Tibial nerve (tissue), 4 donors: ENCODE results near the gene SOS1. TPM values are rescaled to one million over a fixed set of nuclear protein-coding genes. Genes with fewer than 3 reads are reported as not detected.

Experiments
- DNase-seq, 2 donors: peaks; one replicate each; pipeline ENCODE4 v3.0.0-alpha.2; 2019; ENCODE audit warnings: low spot score in 2 of 2
- H3K27ac ChIP-seq, 4 donors: fragments of 200-600 bp; sonication (generic) in 3 of 4; one replicate each; pipeline ENCODE4 v1.5.1; 2017 to 2019; ENCODE audit warnings: mild to moderate bottlenecking in 1 of 4
- H3K27me3 ChIP-seq, 2 donors: fragments of 200-600 bp; sonication (generic) in 1 of 2; one replicate each; pipeline versions ENCODE4 v1.5.1 to v1.6.0; 2017 to 2019
- H3K36me3 ChIP-seq, 3 donors: fragments of 200-600 bp; sonication (generic); one replicate each; pipeline ENCODE4 v1.5.1; 2018 to 2019
- H3K4me1 ChIP-seq, 4 donors: fragments of 200-600 bp; sonication (generic) in 3 of 4; one replicate each; pipeline ENCODE4 v1.5.1; 2017 to 2019
- H3K4me3 ChIP-seq, 4 donors: fragments of 200-600 bp; sonication (generic) in 3 of 4; one replicate each; pipeline ENCODE4 v1.5.1; 2017 to 2019; ENCODE audit warnings: mild to moderate bottlenecking in 1 of 4, moderate library complexity in 1 of 4
- H3K9me3 ChIP-seq, 4 donors: fragments of 200-600 bp; sonication (generic) in 3 of 4; one replicate each; pipeline ENCODE4 v1.5.1; 2017 to 2019
- EP300 ChIP-seq, 2 donors: sonication (generic); formaldehyde crosslinking; IDR thresholded peaks; one replicate each; pipeline ENCODE4 v1.6.1; 2017; ENCODE audit warnings: antibody characterized with exemption in 2 of 2, mild to moderate bottlenecking in 1 of 2
- POLR2A ChIP-seq, 2 donors: fragments of 450-650 bp; IDR thresholded peaks; one replicate each; pipeline ENCODE4 v1.6.1; 2017; ENCODE audit warnings: antibody characterized with exemption in 2 of 2, mild to moderate bottlenecking in 2 of 2, moderate library complexity in 2 of 2
- WGBS, 2 donors: methylation state at CpG; one replicate each; pipeline ENCODE4 v1.1.5; 2018; 5-methylcytosine and 5-hydroxymethylcytosine counted together
- total RNA-seq, 4 donors: library from RNA; depleted of rRNA; stranded (reverse); fragments of >200 nt; gene quantifications; one replicate each; pipeline ENCODE4 v1.1.0, GENCODE V29; 2016
- TF ChIP-seq, protein P1 (sequence below), 5 experiments: fragments of 200-600 bp in 3 of 5; fragments of 450-650 bp in 2 of 5; sonication (generic) in 3 of 5; IDR thresholded peaks; one replicate each; pipeline ENCODE4 v1.5.1; 2016 to 2019; ENCODE audit warnings: antibody characterized with exemption in 5 of 5, mild to moderate bottlenecking in 3 of 5, moderate library complexity in 2 of 5

Gene SOS1
- total RNA-seq, 4 donors from 2014 or later, result 18.6 to 27.3 (median 23.4) TPM

DNA sequence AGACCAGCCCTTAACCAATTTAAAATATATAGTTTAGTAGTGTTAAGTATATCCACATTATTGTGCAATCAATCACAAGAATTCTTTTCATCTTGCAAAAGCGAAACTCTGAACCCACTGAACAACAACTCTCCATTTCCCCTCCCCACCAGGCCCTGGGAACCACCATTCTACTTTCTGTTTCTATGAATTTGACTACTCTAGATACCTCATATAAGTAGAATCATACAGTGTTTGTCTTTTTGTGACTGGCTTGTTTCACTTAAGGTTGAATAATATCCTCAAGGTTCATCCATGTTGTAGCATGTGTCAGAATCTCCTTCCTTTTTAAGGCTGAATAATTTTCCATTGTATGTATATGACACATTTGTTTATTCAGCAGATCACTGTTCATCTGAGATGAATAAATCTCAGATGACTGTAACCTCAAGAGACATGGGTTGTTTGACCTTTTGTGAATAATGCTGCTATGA is 8.1 kb upstream of the SOS1 start:
- 78 to 79% methylated on average over 1 of the region's 1 CpG for WGBS, 2 donors
- no peaks in the 10 kb centered on the region for H3K36me3 ChIP-seq
- DNase-seq, result no peak
- TF ChIP-seq, protein P1, sequence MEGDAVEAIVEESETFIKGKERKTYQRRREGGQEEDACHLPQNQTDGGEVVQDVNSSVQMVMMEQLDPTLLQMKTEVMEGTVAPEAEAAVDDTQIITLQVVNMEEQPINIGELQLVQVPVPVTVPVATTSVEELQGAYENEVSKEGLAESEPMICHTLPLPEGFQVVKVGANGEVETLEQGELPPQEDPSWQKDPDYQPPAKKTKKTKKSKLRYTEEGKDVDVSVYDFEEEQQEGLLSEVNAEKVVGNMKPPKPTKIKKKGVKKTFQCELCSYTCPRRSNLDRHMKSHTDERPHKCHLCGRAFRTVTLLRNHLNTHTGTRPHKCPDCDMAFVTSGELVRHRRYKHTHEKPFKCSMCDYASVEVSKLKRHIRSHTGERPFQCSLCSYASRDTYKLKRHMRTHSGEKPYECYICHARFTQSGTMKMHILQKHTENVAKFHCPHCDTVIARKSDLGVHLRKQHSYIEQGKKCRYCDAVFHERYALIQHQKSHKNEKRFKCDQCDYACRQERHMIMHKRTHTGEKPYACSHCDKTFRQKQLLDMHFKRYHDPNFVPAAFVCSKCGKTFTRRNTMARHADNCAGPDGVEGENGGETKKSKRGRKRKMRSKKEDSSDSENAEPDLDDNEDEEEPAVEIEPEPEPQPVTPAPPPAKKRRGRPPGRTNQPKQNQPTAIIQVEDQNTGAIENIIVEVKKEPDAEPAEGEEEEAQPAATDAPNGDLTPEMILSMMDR (IDR thresholded peaks at IDR 0.05), result no peak
- TF ChIP-seq POLR2A (IDR thresholded peaks at IDR 0.05) (no peak), EP300 (IDR thresholded peaks at IDR 0.05) (no peak)
- no peaks in the 10 kb centered on the region for H3K9me3 ChIP-seq
- peaks cover 0 to 12% (median 7%) of the 10 kb centered on the region in 4 donors for H3K4me1 ChIP-seq
- no peaks in the 10 kb centered on the region for H3K27me3 ChIP-seq
- no peak overlapping the region for H3K4me3 ChIP-seq
- H3K27ac ChIP-seq, result peak overlapping the region in 2 of 4 donors; percentile 20 to 56

DNA sequence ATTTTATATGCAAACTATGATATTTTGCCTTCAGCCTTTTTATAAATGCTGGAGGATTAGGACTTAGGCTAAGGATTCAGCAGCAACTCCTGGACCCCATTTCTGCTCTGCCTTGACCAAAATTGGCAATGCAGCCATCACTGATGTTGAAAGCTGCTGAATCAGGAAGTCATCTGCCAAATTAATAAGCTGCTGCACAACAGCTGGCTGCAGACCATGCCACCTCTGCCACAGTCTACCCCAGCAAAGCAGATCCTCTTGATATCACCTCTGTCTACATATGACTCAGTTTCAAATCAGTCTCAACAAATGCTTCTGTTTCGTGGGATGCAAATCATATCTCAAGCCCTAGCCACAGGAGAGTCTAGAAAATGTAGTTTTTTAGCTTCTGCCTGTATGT is 7.1 kb upstream of the SOS1 start:
- Histone ChIP-seq H3K36me3 (no peaks in the 10 kb centered on the region), H3K4me3 (no peak overlapping the region), H3K4me1 (peaks cover 0 to 21% (median 10%) of the 10 kb centered on the region in 4 donors), H3K9me3 (no peaks in the 10 kb centered on the region), H3K27me3 (no peaks in the 10 kb centered on the region), H3K27ac (peak overlapping the region in 2 of 4 donors; percentile 6 to 47)
- WGBS, 2 donors, result 74 to 81% methylated on average over 1 of the region's 1 CpG
- TF ChIP-seq, protein P1 (IDR thresholded peaks at IDR 0.05), result no peak
- TF ChIP-seq EP300 (IDR thresholded peaks at IDR 0.05) (no peak), POLR2A (IDR thresholded peaks at IDR 0.05) (no peak)
- DNase-seq, result no peak

DNA sequence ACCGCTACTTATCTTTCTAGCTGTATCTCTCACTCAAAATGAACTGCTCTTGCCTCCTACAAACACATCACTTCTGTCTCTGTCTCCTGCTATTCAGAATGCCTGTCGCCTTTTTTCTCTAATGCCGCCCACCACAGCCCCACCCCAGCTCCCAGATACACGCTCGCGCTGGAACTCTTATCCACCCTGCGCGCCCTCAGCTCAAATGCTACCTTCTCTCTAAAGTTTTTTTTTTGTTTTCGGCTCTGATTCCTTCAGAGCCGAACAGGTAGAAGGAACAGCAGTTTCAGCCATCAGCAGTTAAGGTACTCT is 3.9 kb upstream of the SOS1 start:
- Histone ChIP-seq H3K27ac (peak overlapping the region; percentile 69 to 95 (median 86)), H3K27me3 (no peaks in the 10 kb centered on the region), H3K36me3 (no peaks in the 10 kb centered on the region), H3K4me3 (peak overlapping the region; percentile 61 to 93 (median 68)), H3K9me3 (no peaks in the 10 kb centered on the region), H3K4me1 (peaks cover 0 to 30% (median 19%) of the 10 kb centered on the region in 4 donors)
- 1% methylated on average over 10 of the region's 10 CpGs for WGBS, 2 donors
- TF ChIP-seq, protein P1 (IDR thresholded peaks at IDR 0.05), result no peak
- TF ChIP-seq EP300 (IDR thresholded peaks at IDR 0.05) (no peak), POLR2A (IDR thresholded peaks at IDR 0.05) (no peak)
- peak in 1 of 2 donors; percentile 32 for DNase-seq

DNA sequence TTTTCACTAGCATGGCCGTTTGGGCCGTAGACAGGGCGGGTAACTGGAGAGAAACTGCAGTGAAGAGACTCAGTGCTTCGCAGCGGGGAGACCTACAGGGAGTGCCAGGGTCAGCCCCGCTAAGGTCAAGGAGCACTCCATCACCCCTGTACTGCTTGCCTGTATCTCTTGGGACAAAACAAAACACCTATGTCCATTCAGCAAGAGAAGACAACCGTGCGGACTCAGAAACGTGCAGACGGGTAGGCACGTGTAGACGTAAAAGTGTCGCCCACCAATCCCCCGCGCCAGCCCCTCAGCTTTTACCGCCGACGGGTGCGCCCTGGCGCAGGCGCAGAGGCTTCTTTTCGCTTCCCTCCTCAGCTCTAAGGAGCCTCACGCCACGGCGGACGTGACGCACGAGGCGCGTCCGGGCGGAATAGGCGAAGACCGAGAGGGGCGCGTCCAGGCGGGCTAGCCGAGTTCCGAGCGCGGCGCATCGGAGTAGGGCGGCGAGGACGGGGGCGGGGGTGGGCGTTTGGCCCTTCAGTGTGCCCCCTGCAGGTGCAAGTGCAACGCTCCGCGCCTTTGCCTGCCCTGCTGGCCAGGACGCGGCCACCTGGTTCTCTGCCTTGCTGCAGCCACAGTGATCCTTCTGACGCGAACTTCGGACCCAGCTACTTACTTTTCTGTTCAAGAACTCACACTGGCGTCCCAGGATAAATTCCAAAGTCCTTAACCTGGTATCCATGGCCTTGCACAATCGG is 3.3 kb upstream of the SOS1 start:
- peak overlapping the region; percentile 61 to 93 (median 68) for H3K4me3 ChIP-seq
- TF ChIP-seq POLR2A (IDR thresholded peaks at IDR 0.05) (peak; percentile 81 to 86), EP300 (IDR thresholded peaks at IDR 0.05) (peak; percentile 93 to 96)
- TF ChIP-seq, protein P1 (IDR thresholded peaks at IDR 0.05), result peak; percentile 24 to 52 (median 32)
- peaks cover 0 to 33% (median 19%) of the 10 kb centered on the region in 4 donors for H3K4me1 ChIP-seq
- no peaks in the 10 kb centered on the region for H3K9me3 ChIP-seq
- H3K27me3 ChIP-seq, result no peaks in the 10 kb centered on the region
- 0 to 1% methylated on average over 29 to 31 of the region's 58 CpGs for WGBS, 2 donors
- peak overlapping the region; percentile 69 to 95 (median 86) for H3K27ac ChIP-seq
- peak; percentile 84 to 86 for DNase-seq
- H3K36me3 ChIP-seq, result no peaks in the 10 kb centered on the region

DNA sequence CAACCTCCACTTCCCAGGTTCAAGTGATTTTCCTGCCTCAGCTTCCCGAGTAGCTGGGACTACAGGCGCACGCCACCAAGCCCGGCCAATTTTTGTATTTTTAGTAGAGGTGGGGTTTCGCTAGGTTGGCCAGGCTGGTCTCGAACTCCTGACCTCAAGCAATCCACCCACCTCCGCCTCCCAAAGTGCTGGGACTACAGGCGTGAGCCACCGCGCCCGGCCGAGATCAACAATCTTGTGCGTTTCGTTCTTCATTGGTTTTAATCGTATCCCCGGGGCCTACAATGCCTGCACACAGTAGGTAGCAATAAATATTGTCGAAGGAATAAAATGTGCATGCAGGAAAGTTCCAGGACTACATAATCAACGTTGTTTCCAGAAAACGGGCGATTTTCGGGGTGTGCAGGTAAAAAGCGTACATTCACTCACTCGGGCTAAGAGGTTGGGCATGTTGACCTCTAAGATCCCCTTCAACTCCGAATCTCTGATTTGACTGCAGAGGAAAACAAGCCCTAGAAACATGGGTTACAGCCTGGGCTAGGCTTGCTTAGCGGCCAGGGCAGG is 2.7 kb upstream of the SOS1 start:
- H3K27me3 ChIP-seq, result no peaks in the 10 kb centered on the region
- DNase-seq, result no peak
- peak overlapping the region; percentile 61 to 93 (median 68) for H3K4me3 ChIP-seq
- TF ChIP-seq EP300 (IDR thresholded peaks at IDR 0.05), result no peak
- TF ChIP-seq POLR2A (IDR thresholded peaks at IDR 0.05), result no peak
- TF ChIP-seq, protein P1 (IDR thresholded peaks at IDR 0.05), result no peak
- H3K27ac ChIP-seq, result peak overlapping the region; percentile 69 to 95 (median 86)
- H3K9me3 ChIP-seq, result no peaks in the 10 kb centered on the region
- no peaks in the 10 kb centered on the region for H3K36me3 ChIP-seq
- H3K4me1 ChIP-seq, result peaks cover 0 to 38% (median 24%) of the 10 kb centered on the region in 4 donors
- WGBS, 2 donors, result 65 to 68% methylated on average over 25 of the region's 25 CpGs
